GM19463 (cell line): ENCODE measurements around the gene CRABP2.

Experiments
- ATAC-seq: cut with Tn5 transposase; IDR thresholded peaks from one replicate; pipeline ENCODE4 v1.9.1; 2021; ENCODE audit warnings: mild to moderate bottlenecking, moderate library complexity; ENCODE audit not compliant: unreplicated experiment

Gene CRABP2

DNA sequence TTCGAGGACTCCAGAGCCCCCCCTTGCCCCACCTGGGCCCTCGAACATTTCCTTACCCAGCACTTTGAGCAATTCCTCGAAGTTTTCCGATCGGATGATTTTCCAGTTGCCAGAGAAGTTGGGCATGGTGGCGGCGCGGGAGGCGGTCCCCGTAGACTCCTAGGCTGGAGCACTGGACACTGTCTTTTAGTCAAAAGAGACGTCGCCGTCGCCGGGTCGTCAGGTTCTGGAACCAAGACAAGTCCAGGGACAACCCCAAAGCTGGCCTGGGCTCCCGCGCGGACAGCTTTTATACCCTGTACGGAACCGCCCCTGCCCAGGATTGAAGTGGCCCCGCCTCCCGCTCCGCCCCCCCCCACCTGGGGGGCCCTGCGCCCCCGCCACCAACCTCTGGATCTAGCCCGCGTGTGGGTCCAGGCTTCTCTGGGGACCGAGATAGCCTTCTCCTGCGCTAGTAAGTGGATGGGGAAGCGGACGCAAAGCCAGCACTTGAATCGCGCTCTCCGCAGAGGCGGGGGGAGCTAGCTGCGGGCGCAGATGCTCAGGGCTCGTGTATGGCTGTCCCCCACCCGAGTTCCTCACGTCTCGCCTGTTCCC lies at the start of gene CRABP2:
CRABP2 (minus strand) TSS at position 263 of the 597 bp plus-strand sequence; CDS start at position 126, 137 bp downstream.
- no peak for ATAC-seq

DNA sequence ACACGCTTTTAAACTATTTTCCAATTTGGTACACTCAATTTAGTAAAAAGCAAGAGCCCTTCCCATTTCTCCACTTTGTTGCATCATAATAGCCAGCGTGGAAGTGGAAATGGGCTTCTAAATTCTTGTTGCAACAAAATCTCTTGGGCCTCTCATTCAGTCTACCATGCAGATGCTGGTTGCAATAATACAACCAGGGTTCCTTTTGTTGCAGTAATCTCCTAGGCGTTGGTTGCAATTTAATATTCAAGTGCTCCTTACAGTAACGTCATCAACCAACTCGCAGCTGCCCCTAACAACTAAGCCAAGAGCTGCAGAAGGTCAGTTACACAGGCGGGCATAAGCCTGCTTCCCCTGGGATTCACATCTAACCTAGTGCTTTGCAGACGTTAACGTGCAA lies 48.8 kb upstream of the CRABP2 start:
- no peak for ATAC-seq

DNA sequence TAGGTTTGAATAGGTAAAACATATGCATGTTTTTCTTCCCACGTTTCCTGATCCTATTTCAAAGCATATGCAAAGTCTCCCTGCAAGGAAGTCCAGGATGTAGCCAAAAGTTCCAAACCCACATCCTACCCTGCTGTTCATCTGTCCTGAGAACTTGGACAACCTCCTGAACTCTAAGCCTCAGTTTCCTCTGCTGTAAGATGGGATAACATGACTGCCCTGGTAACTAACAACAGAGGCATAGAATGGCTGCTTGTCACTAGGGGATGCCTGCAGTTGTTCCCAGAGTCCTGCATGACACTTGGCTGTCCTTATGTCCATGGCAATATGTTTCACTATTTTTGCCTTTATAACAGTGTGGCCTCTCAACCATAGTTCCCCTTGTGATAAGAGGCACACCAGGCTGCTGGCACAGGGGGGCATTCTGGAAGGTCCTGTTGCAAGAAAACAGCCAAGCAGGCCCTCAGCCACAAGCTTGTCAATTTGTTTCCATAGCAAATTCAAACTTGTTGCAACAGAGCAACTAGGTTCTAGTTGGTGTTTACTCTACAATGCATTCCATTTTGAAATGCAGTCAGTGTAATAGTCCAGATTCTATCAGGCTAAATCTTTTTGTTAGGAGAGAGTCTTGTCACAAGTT lies 47.6 kb upstream of the CRABP2 start:
- ATAC-seq, result no peak

DNA sequence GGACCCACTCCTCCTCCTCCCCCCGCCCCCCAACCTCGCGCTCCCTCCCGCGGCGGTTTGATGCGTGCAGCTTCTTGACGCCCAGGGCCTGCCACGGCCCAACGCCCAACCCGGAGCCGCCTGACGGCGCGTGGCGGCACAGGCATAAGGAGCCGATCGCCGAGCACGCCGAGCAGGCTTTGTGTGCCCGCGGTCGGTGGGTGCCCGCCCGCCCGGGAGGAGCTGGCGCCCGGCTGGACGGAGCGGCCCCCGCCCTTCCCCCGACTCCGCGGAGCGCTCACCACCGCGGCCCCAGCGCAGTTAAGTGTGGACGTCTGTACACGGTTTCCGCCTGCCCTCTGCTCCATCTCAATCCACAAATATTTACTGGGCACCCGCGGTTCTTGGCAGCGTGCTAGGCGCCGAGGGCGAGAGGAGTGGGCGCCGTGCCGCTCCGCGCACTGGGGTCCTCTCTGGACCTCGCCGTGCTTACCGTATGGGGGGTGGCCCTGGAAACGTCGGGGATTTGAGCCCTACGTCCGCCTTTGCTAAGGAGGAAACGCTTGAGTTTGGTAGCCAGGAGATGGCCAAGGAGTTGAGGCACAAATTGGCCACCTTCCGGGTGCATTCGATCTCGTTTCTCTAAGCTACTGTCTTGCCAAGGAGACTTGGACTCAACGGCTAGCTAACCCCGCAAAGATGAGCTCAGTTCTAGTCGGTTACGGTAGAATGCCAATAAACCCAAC lies 46.5 kb upstream of the CRABP2 start:
- peak; percentile 71 for ATAC-seq

DNA sequence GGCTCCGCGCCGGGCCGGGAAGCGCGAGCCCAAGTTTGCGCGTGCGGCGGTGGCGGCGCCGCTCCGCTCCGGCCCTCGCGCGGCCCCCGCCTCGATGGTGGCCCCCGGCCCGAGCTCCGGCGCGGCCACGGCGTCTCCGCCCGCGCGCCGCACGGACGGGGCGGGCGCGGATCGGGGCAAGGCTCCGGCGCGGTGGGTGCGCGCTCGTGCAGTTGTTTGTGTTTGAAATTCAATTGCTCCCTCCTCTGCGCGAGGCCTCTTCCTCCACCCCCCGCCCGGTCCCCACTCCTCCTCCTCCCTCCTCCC lies 46.0 kb upstream of the CRABP2 start, which contains the start of gene HDGF:
HDGF (minus strand) TSS at position 225 of the 306 bp plus-strand sequence. CDS start 246 bp downstream, outside the sequence.
- ATAC-seq, result no peak

DNA sequence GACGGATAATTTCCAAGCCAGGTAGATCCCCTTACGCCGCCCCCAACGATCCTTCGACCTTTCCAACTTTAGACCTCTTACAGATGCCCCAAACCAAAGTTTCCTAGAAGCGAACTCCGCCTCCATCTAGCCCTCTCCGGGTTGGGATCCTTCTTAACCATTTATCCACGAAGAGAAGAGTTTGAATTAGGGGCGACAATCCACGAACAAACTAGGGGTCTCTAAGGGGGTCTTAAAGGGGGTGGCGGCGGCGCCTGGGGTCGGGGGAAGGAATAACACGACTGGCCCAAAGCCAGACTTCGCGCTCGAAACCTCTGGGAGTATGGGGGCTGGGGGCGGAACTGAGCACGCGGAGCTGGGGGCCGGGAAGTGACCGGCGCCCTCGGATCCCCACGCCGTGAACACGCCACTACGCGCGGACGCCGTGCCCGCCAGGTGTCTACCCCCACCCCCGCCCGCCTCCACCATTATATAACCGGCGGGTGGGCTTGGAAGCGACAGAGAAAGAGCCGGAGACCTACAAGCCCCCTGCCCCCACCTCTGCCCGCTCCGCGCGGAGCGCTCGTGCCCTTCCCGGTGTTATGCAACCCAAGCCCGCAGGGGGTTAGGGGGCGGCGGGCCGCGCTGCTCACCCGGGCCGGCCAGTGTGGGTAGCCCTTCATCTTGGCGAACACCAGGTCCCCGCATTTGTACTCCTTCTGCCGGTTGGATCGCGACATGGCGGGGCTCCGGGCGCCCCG lies 45.5 kb upstream of the CRABP2 start:
- ATAC-seq, result peak; percentile 10

DNA sequence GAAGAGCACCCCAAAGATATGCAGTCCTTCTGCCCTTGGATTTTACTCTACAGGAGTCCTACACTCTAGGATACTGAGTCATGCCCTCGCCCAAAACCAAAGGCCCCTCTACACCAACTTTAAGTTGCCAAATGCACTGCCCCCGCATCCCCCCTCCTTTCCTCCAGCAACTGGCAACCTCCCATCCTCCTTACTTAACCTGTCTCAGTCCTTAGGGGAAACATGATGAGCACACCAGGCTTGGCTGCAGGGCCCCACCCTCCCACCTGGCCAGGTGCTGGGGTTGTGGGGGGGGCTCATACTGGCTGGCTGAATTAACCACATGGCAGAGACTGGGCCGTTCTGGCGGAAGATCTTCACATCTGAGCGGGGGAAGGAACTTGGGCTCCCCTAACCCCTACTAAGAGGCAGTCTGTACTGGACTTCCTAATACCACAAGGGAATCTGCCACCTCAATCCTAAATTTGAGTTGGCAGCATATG lies 44.8 kb upstream of the CRABP2 start:
- no peak for ATAC-seq

DNA sequence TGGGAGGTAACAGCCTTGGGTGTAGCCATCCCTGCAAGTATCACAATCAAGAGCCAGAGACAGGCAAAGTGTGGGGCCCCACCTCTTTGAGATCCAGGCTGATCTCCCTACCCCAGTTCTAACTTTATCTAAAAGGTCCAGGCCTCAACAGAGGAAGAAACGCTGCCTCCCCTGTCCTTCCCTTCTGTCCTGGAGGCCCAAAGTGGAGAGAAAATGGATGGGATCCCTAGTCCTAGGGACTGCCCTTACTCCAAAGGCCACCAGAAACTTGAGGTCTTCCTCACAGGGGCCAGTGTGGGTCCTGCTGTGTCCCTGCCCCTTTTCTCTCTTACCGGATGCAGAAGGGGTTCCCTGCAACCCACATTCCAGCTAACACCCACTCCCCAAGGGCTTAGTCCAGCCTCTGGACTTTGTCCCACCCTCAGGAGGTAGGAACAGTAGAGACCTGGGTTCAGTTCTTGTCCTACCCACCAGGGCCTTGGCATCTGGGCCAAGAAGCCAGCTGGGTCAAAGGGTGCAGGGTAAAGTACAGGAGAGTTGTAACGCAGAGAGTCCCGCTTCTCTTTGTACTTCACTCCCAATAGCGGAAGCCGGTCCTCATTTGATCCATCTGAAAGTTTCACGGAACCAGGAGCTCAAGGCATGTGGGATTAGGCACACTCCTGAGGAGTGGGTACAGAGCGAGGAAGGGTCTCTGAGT lies 44.2 kb upstream of the CRABP2 start:
- no peak for ATAC-seq

DNA sequence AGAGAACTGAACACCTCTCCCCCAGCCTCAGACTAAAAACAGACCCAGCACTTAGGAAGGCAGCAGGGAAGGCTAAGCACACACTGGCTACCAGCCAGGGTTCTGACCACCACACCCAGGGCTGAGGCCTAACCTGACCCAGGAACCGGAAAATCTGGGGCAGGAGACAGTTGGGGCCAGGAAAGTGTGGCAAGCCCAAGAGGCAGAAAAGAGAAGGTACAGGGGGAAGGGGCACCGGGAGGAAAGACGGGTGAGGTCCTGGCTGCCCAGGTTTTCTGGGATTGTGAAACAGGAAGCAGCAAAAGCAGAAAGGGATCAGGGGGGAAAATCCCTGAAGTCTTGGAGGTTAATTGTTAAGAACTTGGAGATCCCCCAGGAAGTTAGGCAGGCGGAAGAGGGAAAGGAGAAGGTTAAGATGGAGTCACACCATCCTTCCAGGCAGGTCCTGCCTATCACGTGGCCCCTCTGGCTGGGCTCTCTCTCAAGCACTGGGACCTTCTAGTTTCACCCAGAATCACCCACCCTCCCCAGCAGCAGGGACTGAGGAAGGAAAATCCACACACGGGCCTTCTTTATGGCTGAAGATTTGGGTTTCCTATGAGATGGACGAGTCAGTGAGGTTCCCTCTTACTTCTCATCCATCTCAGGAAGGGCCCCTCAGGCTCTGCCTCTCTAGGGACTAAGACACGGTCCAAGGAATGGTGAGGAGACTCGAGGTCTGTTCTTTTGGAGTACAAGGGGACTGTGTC lies 43.5 kb upstream of the CRABP2 start:
- no peak for ATAC-seq

DNA sequence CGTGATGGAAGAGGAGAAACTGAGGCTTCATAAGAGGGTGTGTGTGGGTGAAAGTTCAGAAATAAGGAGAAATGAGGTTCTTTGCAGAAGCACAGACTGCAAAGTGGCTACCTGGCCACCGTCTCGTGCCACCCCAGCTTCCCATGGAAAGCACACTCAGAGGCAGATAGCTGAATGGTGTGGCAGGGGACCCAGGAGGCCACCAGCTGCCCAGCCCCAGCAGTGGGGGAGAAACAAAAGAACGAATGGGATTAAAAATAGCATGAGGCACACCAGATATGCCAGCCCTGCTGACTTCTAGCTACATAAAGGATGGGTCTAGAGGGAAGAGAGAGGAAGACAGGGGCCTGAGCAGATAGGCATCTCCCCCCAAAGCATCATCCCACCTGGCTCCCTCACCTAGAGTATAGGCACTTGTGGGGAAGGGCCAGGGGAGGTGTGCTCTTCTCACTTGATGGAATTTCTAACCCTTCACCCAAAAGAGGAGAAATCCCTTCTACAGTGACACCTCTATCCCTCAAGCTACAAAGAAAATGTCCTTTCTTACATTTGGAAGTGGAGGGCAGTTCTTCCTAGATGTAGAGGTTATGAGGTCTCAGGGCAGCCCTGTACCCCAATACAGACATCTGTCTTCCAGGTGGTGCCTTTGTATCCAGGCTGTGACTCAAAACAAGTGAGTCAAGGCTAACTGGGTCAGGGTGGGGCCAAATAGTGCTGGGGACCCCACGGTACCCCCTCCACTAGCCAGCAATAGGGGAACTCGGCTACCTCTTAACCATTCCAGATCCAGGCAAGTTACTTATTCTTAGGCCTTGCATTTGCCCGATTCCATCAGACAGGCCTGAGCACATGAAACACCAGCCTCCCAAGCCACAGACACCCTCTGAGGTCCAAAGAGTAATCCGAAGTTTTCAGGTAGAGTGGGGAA lies 42.6 kb upstream of the CRABP2 start:
- no peak for ATAC-seq

DNA sequence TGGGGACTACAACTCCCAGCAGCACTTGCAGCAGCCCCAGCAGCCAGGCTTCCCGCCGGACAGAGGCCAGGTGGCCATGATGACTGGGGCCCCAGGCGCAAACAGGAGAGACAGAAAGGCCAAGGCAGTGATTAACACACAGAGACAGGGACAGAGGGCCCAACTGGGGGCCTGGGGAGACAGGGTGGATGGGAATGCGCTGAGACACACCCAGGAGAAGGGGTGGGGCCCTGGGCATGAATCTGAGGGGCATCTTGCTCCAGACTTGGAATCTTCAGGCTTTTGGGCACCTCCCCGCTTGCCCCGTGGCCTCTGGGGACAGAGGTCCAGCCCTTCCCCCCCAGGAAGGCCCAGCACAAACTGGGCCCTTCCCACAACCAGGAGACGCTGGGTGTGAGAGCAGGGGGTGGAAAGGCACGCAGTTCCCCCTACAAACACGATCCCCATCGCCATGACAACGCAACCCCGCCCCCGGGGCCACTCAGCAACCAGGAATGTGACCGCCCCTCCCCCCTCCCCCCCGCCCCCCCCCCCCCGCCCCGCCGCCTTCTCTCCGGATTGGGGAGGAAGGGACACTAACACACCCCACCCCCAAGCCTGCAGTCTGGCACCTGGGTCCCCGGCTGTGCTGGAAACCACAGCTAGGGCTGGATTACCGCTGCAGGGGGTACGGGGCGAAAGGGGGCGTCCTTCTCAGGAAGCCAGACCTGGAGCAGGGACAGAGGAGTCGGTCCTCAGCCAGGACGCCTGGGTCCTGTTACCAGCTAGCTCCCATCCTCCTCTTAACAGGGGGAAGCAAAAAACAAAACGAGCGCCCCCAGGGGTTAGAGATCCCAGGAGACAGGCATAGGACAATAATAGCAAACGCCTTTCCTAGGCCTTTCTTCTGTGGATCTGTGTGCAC lies 41.6 kb upstream of the CRABP2 start:
- ATAC-seq, result no peak

DNA sequence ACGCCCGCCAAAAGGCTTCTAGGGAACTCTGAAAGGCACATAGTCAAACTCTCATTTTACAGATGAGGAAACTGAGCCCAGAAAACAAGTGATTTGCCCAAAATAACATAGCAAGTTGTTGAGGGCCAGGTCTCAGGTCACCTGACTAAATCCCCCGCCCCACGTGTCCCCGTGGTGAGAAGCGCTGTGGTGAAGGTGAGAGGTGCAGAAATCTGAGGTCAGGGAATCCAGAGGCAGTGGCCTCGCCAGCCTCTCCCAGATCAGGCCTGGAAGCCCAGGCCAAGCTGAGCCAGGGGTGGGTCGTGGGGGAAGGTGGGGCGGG lies 41.0 kb upstream of the CRABP2 start:
- ATAC-seq, result no peak

DNA sequence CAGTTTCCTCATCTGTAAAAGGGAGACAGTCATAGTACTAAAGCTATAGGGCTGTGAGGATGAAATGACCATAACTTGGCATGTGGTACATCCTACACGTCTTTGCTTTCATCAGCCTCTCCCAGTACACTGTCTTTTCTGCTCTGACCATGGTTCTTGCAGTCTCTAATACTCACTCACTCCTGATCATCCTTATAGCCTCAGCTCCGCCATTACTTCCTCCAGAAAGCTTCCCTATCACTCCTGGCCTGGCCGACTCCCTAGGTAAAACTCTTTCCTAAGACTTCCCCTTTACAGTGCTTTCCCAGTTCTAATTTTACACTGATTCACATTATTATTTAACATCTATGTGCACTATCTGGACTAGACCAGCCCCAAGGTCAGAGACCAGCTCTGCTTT lies 40.5 kb upstream of the CRABP2 start:
- ATAC-seq, result no peak

DNA sequence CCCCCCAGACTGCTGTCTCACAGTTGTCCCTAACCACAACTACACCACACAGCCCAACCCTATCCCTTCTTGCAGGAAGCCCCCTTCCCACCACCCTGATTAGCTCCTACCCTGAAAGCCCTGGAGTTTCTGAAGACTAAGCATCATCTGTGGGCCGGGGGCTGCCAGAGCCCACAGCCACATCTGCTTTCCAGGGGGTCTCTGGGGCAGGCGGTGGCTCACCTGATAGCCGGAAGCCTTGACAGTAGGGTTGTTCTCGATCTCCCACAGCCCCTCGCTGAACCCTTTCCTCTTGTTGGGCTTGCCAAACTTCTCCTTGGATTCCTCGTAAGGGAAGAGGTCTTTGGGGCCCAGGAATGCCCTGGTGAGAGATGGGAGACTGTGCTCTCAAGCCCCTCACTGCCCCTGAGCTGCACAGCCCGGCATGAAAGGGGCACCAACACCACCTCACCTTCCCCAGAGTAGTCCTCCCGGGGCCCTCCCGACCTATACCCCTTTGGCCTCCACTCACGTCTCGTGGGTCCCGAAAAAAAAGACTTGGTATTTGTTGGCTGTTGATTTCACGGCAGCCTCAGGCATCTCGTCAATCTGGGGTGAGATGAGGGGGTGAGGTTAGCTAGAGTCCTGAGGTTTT lies 39.5 kb upstream of the CRABP2 start:
- no peak for ATAC-seq

DNA sequence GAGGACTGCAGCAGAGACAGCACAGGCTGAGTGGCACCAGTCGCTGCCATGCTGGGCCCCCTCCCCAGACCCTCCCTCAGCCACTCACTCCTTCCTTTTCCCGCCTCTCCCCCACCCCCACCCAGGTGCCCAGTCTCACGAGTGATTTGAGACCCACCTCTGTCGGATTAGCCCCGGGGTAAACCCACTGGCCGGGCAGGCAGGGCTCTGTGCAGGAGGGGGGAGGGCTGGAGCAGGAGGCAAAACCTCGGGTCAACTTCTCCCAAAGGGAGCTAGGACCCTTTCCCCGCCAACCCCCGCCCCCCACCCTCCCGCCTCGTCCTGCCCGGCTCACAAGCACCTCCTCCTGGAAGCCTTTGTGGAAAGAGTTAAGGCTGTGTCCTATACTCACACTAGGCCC lies 39.0 kb upstream of the CRABP2 start:
- ATAC-seq, result no peak

DNA sequence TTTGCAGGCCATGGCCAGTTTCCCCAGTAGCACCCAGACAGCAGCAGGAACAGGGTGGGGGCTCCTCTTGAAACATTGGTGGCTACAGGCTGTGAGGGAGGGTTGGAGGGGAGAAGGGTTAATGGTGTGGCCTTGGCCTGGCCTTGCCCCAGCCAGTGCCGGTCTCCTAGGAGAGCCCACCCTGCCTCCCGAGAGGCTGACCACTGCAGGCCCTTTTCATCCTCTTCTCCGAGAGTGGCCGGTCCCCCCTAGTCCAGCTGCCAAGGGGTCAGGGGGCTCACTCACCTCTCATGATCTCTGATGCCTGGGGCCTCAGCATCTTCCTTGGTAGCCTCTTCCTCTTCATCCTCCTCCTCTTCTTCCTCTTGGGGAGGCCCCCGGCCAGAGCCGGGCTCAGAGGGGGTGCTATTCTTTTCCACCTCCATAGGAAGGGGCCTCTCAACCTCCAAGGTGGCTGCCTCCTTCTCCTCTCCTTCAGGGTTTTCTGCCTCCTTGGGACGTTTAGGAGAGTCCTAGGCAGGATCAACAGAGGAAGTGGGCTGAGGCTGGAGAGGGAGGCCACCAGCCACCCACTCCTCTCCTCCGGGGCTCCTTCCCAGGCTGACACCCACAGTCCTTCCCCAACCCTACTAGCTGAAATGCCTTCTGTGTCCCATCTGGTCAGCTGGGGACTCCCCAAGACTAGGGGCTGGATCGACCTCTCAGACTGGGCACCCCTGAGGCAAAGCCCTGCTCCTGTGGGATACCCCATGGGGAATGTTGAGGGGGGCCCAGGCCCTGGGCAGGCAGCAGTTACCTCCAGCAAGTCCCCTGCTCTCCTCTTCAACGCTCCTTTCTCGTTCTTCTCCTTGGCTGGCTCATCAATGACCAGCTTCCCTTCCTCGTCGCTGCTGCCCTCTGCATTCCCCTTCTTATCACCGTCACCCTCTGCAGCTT lies 38.3 kb upstream of the CRABP2 start:
- ATAC-seq, result no peak

DNA sequence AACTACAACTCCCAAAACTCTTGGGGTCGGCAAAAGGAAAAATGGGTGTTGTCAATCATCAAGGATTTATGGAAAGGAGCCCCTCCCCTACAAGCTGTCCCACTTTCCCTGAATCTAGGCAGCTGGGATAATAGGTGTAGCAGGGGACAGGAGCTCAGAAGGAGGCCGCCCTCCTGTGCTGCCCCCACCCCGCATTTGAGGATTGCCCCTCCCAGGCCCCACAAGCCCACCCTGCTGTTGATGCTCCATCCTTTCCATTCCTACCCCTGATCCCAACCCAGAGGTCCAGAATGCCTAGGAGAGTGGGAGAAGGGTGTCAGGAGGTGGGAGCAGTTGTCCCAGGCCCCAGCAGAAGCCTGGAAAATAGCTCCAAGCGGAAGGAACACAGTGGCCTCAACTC lies 37.4 kb upstream of the CRABP2 start:
- ATAC-seq, result no peak
